Heart left ventricle (tissue), 16 donors: ENCODE results near the gene GALT. TPM values are rescaled to one million over a fixed set of nuclear protein-coding genes. Genes with fewer than 3 reads are reported as not detected.
A peak's percentile ranks its signal among the peaks of the same experiment; 100 is the strongest.

ENCODE experiments used
- ATAC-seq, 4 donors: fragments of 200-7000 bp; cut with Tn5 transposase; one replicate each; pipeline ENCODE4 v1.9.1; 2020 to 2022; ENCODE audit warnings: moderate library complexity in 4 of 4, mild to moderate bottlenecking in 3 of 4, moderate number of reproducible peaks in 1 of 4
- DNase-seq, 5 donors: peaks; one replicate each; pipeline ENCODE4 v3.0.0-alpha.2; 2020
- H3K27ac ChIP-seq, 12 donors: fragments of 200-600 bp; sonication (generic) in 4 of 12; one replicate each; pipeline versions ENCODE4 v1.5.0 to v1.8.0; 2016 to 2022; ENCODE audit warnings: mild to moderate bottlenecking in 2 of 12
- H3K27me3 ChIP-seq, 9 donors: fragments of 200-600 bp; sonication (generic) in 2 of 9; one replicate each; pipeline versions ENCODE4 v1.5.1 to v1.8.0; 2016 to 2022; ENCODE audit warnings: mild to moderate bottlenecking in 3 of 9
- H3K36me3 ChIP-seq, 9 donors: fragments of 200-600 bp; sonication (generic) in 2 of 9; one replicate each; pipeline versions ENCODE4 v1.5.0 to v1.8.0; 2018 to 2022; ENCODE audit warnings: mild to moderate bottlenecking in 2 of 9
- H3K4me1 ChIP-seq, 12 donors: fragments of 200-600 bp; sonication (generic) in 4 of 12; one replicate each; pipeline versions ENCODE4 v1.5.0 to v1.8.0; 2016 to 2022; ENCODE audit warnings: mild to moderate bottlenecking in 3 of 12
- H3K4me3 ChIP-seq, 12 donors: fragments of 200-600 bp; sonication (generic) in 4 of 12; one replicate each; pipeline versions ENCODE4 v1.5.0 to v1.8.0; 2017 to 2022; ENCODE audit warnings: mild to moderate bottlenecking in 9 of 12, moderate library complexity in 4 of 12
- H3K9me3 ChIP-seq, 12 donors: fragments of 200-600 bp; sonication (generic) in 4 of 12; one replicate each; pipeline versions ENCODE4 v1.5.0 to v1.8.0; 2016 to 2022; ENCODE audit warnings: mild to moderate bottlenecking in 1 of 12
- CTCF ChIP-seq, 12 donors: fragments of 200-600 bp; sonication (generic) in 4 of 12; IDR thresholded peaks; one replicate each; pipeline versions ENCODE4 v1.5.0 to v1.8.0; 2018 to 2022; ENCODE audit warnings: antibody characterized with exemption in 12 of 12, mild to moderate bottlenecking in 5 of 12
- POLR2A ChIP-seq, 2 donors: fragments of 450-650 bp; IDR thresholded peaks; one replicate each; pipeline ENCODE4 v1.6.1; 2017; ENCODE audit warnings: antibody characterized with exemption in 2 of 2, mild to moderate bottlenecking in 2 of 2, moderate library complexity in 2 of 2
- WGBS, 4 donors: extraction: QIAGEN DNeasy Blood & Tissue Kit in 2 of 4; methylation state at CpG; one replicate each; pipeline versions ENCODE4 v1.1.5 to v1.1.7; 2013 to 2018; 5-methylcytosine and 5-hydroxymethylcytosine counted together
- intact Hi-C, 10 donors: fragments of 100-400 bp; cut with DNase I; formaldehyde crosslinking; loops; one replicate each; pipeline versions ENCODE4 v1.11.1 to v1.14.2; 2022
- polyA plus RNA-seq, 2 donors: library from polyadenylated mRNA; stranded (reverse); fragments of 200-250 nt; gene quantifications; one replicate each; pipeline ENCODE4 v1.2.3, GENCODE V29; 2013
- total RNA-seq, 9 donors: library from RNA; depleted of rRNA in 2 of 9; stranded (reverse); fragments of >200 nt in 2 of 9; fragmentation: NEBNext Ultra II Directional in 3 of 9; extraction: Animal tissue kit (Norgen Biotek cat#: 25700) in 3 of 9; gene quantifications; one replicate each; pipeline versions ENCODE4 v1.1.0 to v1.2.4, GENCODE V29; 2016 to 2023
- donor health status: ischemic (EF 13 %, LVEDD 7.1; RV severe dilation, severe dysfunction).
- donor health status: healthy with polysubstance abuse.
- donor health status: DM: no; HTN: yes; CAD: no.
- donor health status: DM: no; HTN: no; CAD: no.
- donor health status: ischemic (EF 25% LVEDD 6.9; RV normal size, moderate dysfunction).
- donor health status: ischemic (EF 25% LVEDD 5.7; RV mildly dilated, moderate dysfunction).
- donor health status: healthy.
- donor health status: DM: yes; HTN: yes; CAD: no.
- donor health status: ischemic (EF 35%, LVEDD 5.7; RV mildly dilated, moderate dysfunction).
- donor health status: nonischemic (EF 11% LVEDD 7.7; RV severe dilation, severe dysfunction).
- donor health status: DM: yes; HTN: yes; CAD: no.
- donor health status: PGD.
- donor health status: ischemic (EF 29% LVEDD 5.4; RV normal size, mild dysfunction).
- donor health status: nonischemic (EF 23%, LVEDD 6.1; RV moderate dilation, normal function).

The GALT gene
- total and polyA plus RNA-seq, 11 donors = 16.8 to 67.9 (median 41.2) TPM

- 72 to 81% (median 75%) methylated on average over 6 of the region's 6 CpGs for WGBS, 4 donors
- Histone ChIP-seq H3K36me3 (no peaks in the 10 kb centered on the region), H3K27ac (no peak within 1 kb of the TSS), H3K4me1 (peaks cover 0 to 35% (median 0%) of the 10 kb centered on the region in 12 donors), H3K4me3 (no peak within 1 kb of the TSS), H3K27me3 (no peaks in the 10 kb centered on the region), H3K9me3 (no peaks in the 10 kb centered on the region)
- DNase-seq (no peak), ATAC-seq (peak in 1 of 4 donors; percentile 22)
- TF ChIP-seq POLR2A (IDR thresholded peaks at IDR 0.05) = no peak
- no peak for TF ChIP-seq CTCF (IDR thresholded peaks at IDR 0.05)
- intact Hi-C loops = loop anchor here in 1 of 10 donors (10.0 kb wide), 1 partner anchor 174 kb away; no protein-coding TSS in a partner anchor
These were observed 44.8 kb downstream of the GALT start, which contains the start of gene CCL19 for GRCh38 chr9:34690983-34691935. CCL19 (minus strand) TSS chr9:34691276; CDS start chr9:34691139, 137 bp downstream.

- no peak for ATAC-seq
These were observed 45.5 kb downstream of the GALT start for GRCh38 chr9:34691936-34692315.

GRCh38 chr9:34693560-34693959 is 47.1 kb downstream of the GALT start:
- Histone ChIP-seq H3K4me1 (peaks cover 0 to 15% (median 0%) of the 10 kb centered on the region in 12 donors), H3K27me3 (no peaks in the 10 kb centered on the region), H3K27ac (no peak overlapping the region), H3K4me3 (no peak overlapping the region), H3K36me3 (no peaks in the 10 kb centered on the region), H3K9me3 (no peaks in the 10 kb centered on the region)
- 76 to 83% (median 79%) methylated on average over 2 of the region's 2 CpGs for WGBS, 4 donors
- TF ChIP-seq POLR2A (IDR thresholded peaks at IDR 0.05) (no peak), CTCF (IDR thresholded peaks at IDR 0.05) (no peak)
- DNase-seq = no peak
- intact Hi-C loops = loop anchor here in 1 of 10 donors (10.0 kb wide), 1 partner anchor 171 kb away; no protein-coding TSS in a partner anchor
- ATAC-seq = no peak

More at GRCh38 chr9:34691936-34692315, 45.5 kb downstream of the GALT start:
- 80 to 88% (median 84%) methylated on average over 5 of the region's 5 CpGs for WGBS, 4 donors
- peaks cover 0 to 31% (median 0%) of the 10 kb centered on the region in 12 donors for H3K4me1 ChIP-seq
- DNase-seq = no peak
- no peaks in the 10 kb centered on the region for H3K36me3 ChIP-seq
- intact Hi-C loops = loop anchor here in 1 of 10 donors (10.0 kb wide), 1 partner anchor 173 kb away; no protein-coding TSS in a partner anchor
- H3K4me3 ChIP-seq = no peak overlapping the region
- H3K27ac ChIP-seq = no peak overlapping the region
- no peaks in the 10 kb centered on the region for H3K27me3 ChIP-seq
- TF ChIP-seq CTCF (IDR thresholded peaks at IDR 0.05) = no peak
- TF ChIP-seq POLR2A (IDR thresholded peaks at IDR 0.05) = no peak
- no peaks in the 10 kb centered on the region for H3K9me3 ChIP-seq

GRCh38 chr9:34694811-34695210 is 48.3 kb downstream of the GALT start:
- no peak for TF ChIP-seq CTCF (IDR thresholded peaks at IDR 0.05)
- TF ChIP-seq POLR2A (IDR thresholded peaks at IDR 0.05) = no peak
- H3K4me3 ChIP-seq = no peak overlapping the region
- H3K9me3 ChIP-seq = no peaks in the 10 kb centered on the region
- DNase-seq (no peak), ATAC-seq (no peak)
- peaks cover 0 to 13% (median 0%) of the 10 kb centered on the region in 12 donors for H3K4me1 ChIP-seq
- H3K27ac ChIP-seq = no peak overlapping the region
- intact Hi-C loops = loop anchor here in 1 of 10 donors (10.0 kb wide), 1 partner anchor 170 kb away; no protein-coding TSS in a partner anchor
- no peaks in the 10 kb centered on the region for H3K36me3 ChIP-seq
- H3K27me3 ChIP-seq = no peaks in the 10 kb centered on the region
